SK-N-SH treated with all-trans-retinoic acid at 6 μM for 48 hours (cell line): ENCODE results near the gene ERP44.

Experiments
- CREB5 ChIP-seq: fragments of 250-450 bp; sonication (Bioruptor Pico); IDR thresholded peaks from 2 replicates; pipeline ENCODE4 v1.5.1; 2020; ENCODE audit warnings: low read depth, mild to moderate bottlenecking, moderate library complexity
- ESRRG ChIP-seq: fragments of 250-450 bp; sonication (Bioruptor Pico); IDR thresholded peaks from 2 replicates; pipeline ENCODE4 v1.6.1; 2021; ENCODE audit warnings: mild to moderate bottlenecking
- RARB ChIP-seq: fragments of 250-450 bp; sonication (Bioruptor Pico); IDR thresholded peaks from 2 replicates; pipeline ENCODE4 v1.8.0; 2021; ENCODE audit warnings: mild to moderate bottlenecking, moderate library complexity
- ZC3H10 ChIP-seq: fragments of 250-450 bp; sonication (Bioruptor Pico); IDR thresholded peaks from 2 replicates; pipeline ENCODE4 v1.5.1; 2021; ENCODE audit warnings: mild to moderate bottlenecking, moderate library complexity
- ZFP3 ChIP-seq: fragments of 250-450 bp; sonication (Bioruptor Pico); IDR thresholded peaks from 2 replicates; pipeline ENCODE4 v1.5.0; 2020; ENCODE audit warnings: mild to moderate bottlenecking, moderate library complexity

- TF ChIP-seq RARB = no peak
- no peak for TF ChIP-seq ESRRG (CRISPR knock-in tag)
- TF ChIP-seq CREB5 (CRISPR knock-in tag) = no peak
- no peak for TF ChIP-seq ZFP3 (CRISPR knock-in tag)
- TF ChIP-seq ZC3H10 (CRISPR knock-in tag) = no peak
Observed at GRCh38 chr9:100099722-100100042, 882 bp upstream of the ERP44 start.
